Measurements from ENCODE around the gene CPT1A.

DNA sequence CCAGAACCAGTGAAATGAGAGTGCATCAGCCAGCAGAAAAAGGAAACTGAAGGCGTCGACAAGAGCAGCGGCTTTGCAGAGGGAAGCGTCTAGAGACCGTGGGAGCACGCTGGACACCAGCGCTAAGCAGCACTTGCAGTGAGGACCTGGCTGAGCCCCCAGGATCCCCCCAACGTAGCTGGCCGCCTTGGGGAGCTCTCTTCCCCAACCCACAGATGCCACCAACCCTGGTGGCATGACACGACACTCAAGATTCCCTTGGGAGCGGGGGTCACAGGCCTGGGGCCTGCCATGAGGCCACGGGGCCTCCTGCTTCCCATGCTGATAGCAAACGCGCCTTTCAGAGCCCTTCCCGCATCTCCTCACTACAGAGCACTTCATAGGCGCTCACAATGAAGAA is 77.0 kb downstream of the CPT1A start:
- TF ChIP-seq, protein P1, sequence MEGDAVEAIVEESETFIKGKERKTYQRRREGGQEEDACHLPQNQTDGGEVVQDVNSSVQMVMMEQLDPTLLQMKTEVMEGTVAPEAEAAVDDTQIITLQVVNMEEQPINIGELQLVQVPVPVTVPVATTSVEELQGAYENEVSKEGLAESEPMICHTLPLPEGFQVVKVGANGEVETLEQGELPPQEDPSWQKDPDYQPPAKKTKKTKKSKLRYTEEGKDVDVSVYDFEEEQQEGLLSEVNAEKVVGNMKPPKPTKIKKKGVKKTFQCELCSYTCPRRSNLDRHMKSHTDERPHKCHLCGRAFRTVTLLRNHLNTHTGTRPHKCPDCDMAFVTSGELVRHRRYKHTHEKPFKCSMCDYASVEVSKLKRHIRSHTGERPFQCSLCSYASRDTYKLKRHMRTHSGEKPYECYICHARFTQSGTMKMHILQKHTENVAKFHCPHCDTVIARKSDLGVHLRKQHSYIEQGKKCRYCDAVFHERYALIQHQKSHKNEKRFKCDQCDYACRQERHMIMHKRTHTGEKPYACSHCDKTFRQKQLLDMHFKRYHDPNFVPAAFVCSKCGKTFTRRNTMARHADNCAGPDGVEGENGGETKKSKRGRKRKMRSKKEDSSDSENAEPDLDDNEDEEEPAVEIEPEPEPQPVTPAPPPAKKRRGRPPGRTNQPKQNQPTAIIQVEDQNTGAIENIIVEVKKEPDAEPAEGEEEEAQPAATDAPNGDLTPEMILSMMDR (optimal IDR thresholded peaks at IDR 0.05 in 1 of 3, IDR thresholded peaks at IDR 0.05 in 1 of 3, conservative IDR thresholded peaks at IDR 0.05 in 1 of 3; ENCODE audit: extremely low read depth in 1 of 3, insufficient read depth in 2 of 3, low read length in 3 of 3) = no peak
- no peak for TF ChIP-seq EZH2 (IDR thresholded peaks at IDR 0.05; ENCODE audit: low read length)
